AG04449 (cell line): ENCODE results near the gene RPS15.

Experiments
- CTCF ChIA-PET: fragments of 350-600 bp; formaldehyde crosslinking; extraction: SDS; loops from one replicate; lab custom pipeline; 2021; ENCODE audit warnings: antibody characterized with exemption; lab: Yijun Ruan, JAX
- POLR2A ChIA-PET: fragments of 400-600, 350-600 bp; formaldehyde crosslinking; extraction: SDS; loops from one replicate; lab custom pipeline; 2020; ENCODE audit warnings: antibody characterized with exemption, inconsistent platforms; lab: Yijun Ruan, JAX
- DNase-seq: peaks from one replicate; pipeline ENCODE4 v3.0.0-alpha.2; 2010; ENCODE audit warnings: low read depth, low spot score
- H3K4me3 ChIP-seq: 2 replicates; pipeline ENCODE4 v1.5.1; 2011; ENCODE audit warnings: low read depth, mild to moderate bottlenecking, control low read depth, low read length
- CTCF ChIP-seq: IDR thresholded peaks from one replicate; pipeline ENCODE4 v1.5.1; 2011; ENCODE audit warnings: mild to moderate bottlenecking, moderate library complexity, low read length, control low read depth, inconsistent platforms; ENCODE audit not compliant: insufficient read depth; ENCODE audit errors: missing control alignments

The RPS15 gene

DNA sequence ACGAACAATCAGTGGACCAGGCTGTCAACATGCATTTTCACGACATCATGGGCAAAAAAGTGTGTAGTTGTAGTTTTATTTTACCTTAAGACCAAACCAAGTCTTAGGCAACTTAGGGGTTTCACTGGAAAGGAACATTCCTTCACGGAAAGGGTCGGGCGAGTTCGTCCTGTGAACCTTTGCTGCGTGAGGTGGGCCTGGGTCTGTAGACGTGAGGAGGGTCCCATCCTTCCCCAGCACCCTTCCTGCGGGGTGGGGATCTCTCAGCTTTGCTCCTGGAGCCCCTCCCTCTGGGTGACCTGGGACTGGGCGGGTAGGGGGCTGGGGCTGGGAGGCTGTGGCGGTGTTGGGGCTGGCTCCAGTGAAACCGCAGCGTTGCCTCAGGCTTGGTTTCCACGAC lies 12.3 kb upstream of the RPS15 start:
- DNase-seq = no peak
- POLR2A ChIA-PET = no interaction called here
- CTCF ChIA-PET = interaction anchor here (1.9 to 2.1 kb wide), 2 partner anchors 12 to 24 kb away, joined by 6 read pairs; no protein-coding TSS in a partner anchor

DNA sequence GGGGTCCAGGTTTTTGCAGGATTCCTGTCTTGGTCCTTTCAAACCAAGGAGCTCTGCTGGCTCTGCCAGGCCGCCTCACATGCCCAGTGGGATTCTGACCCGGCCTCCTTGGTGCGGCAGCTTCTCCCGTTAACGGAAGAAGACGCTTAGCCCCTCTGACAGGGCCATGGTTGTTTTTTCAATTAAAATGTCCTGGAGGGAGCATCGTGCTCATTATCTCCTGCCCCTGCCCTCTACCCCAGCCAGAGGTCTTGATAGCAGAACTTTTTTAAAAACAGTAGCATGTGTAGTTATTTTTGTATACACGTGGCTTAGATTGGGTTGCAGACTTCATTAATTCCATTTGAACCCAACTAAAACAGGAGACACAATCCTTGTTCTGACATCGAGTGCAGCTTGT lies 11.5 kb upstream of the RPS15 start:
- ChIA-PET POLR2A (interaction anchor here (0.6 kb wide), 1 partner anchor 901 kb away, joined by 3 read pairs; no protein-coding TSS in a partner anchor), CTCF (interaction anchor here (2.1 kb wide), 1 partner anchor 11 kb away, joined by 6 read pairs; no protein-coding TSS in a partner anchor)
- no peak overlapping the region for H3K4me3 ChIP-seq
- DNase-seq = no peak
- TF ChIP-seq CTCF = no peak

More for the DNA sequence above, 12.3 kb upstream of the RPS15 start:
- TF ChIP-seq CTCF = no peak
- H3K4me3 ChIP-seq = no peak overlapping the region

GRCh38 chr19:1427221-1427920 lies 10.8 kb upstream of the RPS15 start:
- POLR2A ChIA-PET = interaction anchor here (0.6 kb wide), 2 partner anchors 9 to 900 kb away, joined by 3 read pairs; no protein-coding TSS in a partner anchor
- CTCF ChIA-PET = interaction anchor here (1.0 to 2.1 kb wide), 2 partner anchors 10 to 13 kb away, joined by 3 to 6 read pairs; no protein-coding TSS in a partner anchor

DNA sequence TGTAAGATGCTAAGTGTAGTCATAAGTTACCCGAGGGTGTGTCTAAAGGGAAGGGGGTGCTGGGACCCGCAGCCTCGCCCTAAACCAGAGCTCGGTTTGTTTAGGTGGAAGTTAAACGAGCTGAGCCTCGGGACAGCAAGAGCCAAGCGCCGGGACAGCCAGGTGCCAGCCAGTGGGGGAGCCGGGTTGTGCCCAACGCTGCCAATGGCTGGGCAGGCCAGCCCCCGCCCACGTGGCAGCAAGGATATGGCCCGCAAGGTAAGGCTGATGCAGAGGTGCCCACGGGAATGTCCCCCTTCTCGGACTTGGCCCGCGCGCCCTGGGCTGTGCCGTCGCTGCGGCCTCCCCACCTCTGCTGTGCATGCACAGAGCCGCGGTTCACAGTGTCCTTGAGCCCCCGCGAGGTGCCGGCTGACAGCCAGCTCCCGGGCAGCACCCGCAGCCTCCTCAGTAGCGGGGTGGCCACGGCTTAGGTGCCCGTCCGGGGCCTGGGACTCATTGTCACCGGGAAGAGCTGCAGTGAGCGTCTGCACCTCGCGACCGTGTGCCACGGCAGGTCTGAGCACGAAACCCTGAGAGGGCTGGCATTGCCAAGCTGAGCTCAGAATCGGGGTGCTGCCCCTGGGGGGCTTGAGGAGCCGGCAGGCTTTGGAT lies 9.3 kb upstream of the RPS15 start:
- POLR2A ChIA-PET = no interaction called here
- CTCF ChIA-PET = interaction anchor here (1.0 kb wide), 1 partner anchor 9 kb away, joined by 4 read pairs; no protein-coding TSS in a partner anchor
- TF ChIP-seq CTCF = no peak

More at GRCh38 chr19:1427221-1427920, 10.8 kb upstream of the RPS15 start:
- no peak overlapping the region for H3K4me3 ChIP-seq
- DNase-seq = no peak
- TF ChIP-seq CTCF = no peak

DNA sequence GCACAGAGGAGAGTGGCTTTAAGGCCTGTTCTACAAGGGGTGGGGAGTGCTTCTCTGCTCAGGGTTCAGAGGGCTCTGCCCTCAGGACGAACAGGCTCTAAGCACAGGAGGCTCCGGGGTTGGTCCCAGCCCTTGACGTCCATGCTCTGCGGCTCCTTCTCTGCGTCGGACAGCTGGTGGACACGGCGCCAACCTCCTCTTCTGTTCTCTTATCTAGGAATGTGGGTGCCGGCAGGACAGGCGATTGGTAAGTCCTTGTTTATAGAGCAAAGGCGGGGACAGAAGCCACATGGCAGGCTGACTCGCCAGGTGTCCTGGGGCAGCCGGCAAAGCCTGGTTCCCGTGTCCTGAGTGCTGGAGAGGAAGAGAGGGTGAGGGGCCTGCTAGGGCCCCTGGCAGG lies 8.4 kb upstream of the RPS15 start:
- ChIA-PET POLR2A (no interaction called here), CTCF (interaction anchor here (1.0 to 1.4 kb wide), 2 partner anchors 9 to 186 kb away, joined by 3 to 4 read pairs; no protein-coding TSS in a partner anchor)
- DNase-seq = no peak
- no peak overlapping the region for H3K4me3 ChIP-seq
- no peak for TF ChIP-seq CTCF

More for the DNA sequence above, 9.3 kb upstream of the RPS15 start:
- no peak for DNase-seq
- no peak overlapping the region for H3K4me3 ChIP-seq

- ChIA-PET POLR2A (no interaction called here), CTCF (interaction anchor here (1.0 to 1.4 kb wide), 2 partner anchors 9 to 186 kb away, joined by 3 to 4 read pairs; no protein-coding TSS in a partner anchor)
- no peak overlapping the region for H3K4me3 ChIP-seq
- no peak for TF ChIP-seq CTCF
- DNase-seq = no peak
Measured at GRCh38 chr19:1430246-1430645, 8.0 kb upstream of the RPS15 start.
